ENCODE results near the gene NTRK2.

Gene NTRK2

GRCh38 chr9:84699984-84700383 lies 30.5 kb downstream of the NTRK2 start:
- TF ChIP-seq, protein P1, sequence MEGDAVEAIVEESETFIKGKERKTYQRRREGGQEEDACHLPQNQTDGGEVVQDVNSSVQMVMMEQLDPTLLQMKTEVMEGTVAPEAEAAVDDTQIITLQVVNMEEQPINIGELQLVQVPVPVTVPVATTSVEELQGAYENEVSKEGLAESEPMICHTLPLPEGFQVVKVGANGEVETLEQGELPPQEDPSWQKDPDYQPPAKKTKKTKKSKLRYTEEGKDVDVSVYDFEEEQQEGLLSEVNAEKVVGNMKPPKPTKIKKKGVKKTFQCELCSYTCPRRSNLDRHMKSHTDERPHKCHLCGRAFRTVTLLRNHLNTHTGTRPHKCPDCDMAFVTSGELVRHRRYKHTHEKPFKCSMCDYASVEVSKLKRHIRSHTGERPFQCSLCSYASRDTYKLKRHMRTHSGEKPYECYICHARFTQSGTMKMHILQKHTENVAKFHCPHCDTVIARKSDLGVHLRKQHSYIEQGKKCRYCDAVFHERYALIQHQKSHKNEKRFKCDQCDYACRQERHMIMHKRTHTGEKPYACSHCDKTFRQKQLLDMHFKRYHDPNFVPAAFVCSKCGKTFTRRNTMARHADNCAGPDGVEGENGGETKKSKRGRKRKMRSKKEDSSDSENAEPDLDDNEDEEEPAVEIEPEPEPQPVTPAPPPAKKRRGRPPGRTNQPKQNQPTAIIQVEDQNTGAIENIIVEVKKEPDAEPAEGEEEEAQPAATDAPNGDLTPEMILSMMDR (IDR thresholded peaks at IDR 0.05; ENCODE audit: low read depth, low read length) = no peak
- DNase-seq (ENCODE audit: extremely low read depth, low read depth) = no peak

- TF ChIP-seq, protein P1 (IDR thresholded peaks at IDR 0.05; ENCODE audit: low read depth, low read length) = no peak
- no peak for DNase-seq (ENCODE audit: extremely low read depth, low read depth)
Observed at GRCh38 chr9:84701801-84702200, 32.3 kb downstream of the NTRK2 start.

- TF ChIP-seq, protein P1 (IDR thresholded peaks at IDR 0.05; ENCODE audit: low read depth, low read length) = no peak
- no peak for DNase-seq (ENCODE audit: extremely low read depth, low read depth)
Observed at GRCh38 chr9:84702471-84702870, 32.9 kb downstream of the NTRK2 start.

DNA sequence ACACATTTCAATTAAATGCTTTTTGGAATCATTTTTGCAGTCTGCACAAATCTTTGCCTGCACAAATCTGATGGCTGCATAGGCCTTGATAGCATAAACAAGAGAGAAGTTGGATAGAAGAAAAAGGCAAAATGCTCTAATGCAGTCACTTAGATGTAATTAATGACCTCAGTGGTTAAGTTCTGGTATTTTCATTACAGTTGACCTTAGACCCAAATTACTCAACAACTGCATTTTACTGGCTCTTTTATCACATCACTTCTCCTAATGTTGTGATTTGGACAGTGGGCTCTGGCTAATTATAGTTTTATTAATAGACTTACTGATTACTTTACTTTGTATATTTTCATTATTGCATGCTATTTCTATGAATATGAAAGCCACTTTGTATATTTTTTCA lies 34.3 kb downstream of the NTRK2 start:
- DNase-seq (ENCODE audit: extremely low read depth, low read depth) = no peak
- TF ChIP-seq, protein P1 (IDR thresholded peaks at IDR 0.05; ENCODE audit: low read depth, low read length) = no peak

DNA sequence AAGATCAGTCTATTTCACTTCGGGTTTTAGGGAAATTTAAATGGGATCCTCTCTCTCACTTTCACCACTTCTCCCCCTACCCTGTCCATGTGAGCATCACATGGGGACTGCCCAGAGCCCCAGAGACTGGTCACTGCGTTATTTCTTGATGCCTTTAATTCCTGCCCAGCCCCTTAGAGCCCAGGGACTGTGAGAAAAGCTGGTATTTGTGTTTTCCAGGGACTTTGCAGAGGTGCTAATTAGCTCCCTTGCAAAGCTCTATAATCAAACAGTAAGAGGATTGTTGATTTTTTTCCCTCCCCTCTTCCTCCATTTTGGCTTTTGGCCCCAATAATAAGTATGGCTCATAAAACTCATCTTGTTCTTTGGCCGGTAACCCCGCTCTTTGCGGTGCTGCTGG lies 35.6 kb downstream of the NTRK2 start:
- DNase-seq (ENCODE audit: extremely low read depth, low read depth) = no peak
- TF ChIP-seq, protein P1 (IDR thresholded peaks at IDR 0.05; ENCODE audit: low read depth, low read length) = no peak

GRCh38 chr9:84708400-84708799 lies 38.9 kb downstream of the NTRK2 start:
- TF ChIP-seq, protein P1 (IDR thresholded peaks at IDR 0.05; ENCODE audit: low read depth, low read length) = no peak
- no peak for DNase-seq (ENCODE audit: extremely low read depth, low read depth)

- TF ChIP-seq, protein P1 (IDR thresholded peaks at IDR 0.05; ENCODE audit: low read depth, low read length) = no peak
- DNase-seq (ENCODE audit: extremely low read depth, low read depth) = no peak
Observed at GRCh38 chr9:84709056-84709455, 39.5 kb downstream of the NTRK2 start.
